B cell (primary cell): ENCODE results near the gene SPSB3. TPM values are rescaled to one million over a fixed set of nuclear protein-coding genes. Genes with fewer than 3 reads are reported as not detected.

Experiments used
- ATAC-seq: fragments of 200-7000 bp; cut with Tn5 transposase; one replicate; pipeline ENCODE4 v1.10.0; 2021; ENCODE audit warnings: low read depth, mild to moderate bottlenecking, moderate number of reproducible peaks, moderate library complexity
- CTCF ChIA-PET: fragments of 350-600 bp; sonication (Branson Sonifier 250); formaldehyde crosslinking; loops from one replicate; lab custom pipeline; 2021; ENCODE audit warnings: antibody characterized with exemption, inconsistent platforms; lab: Charles Lee
- POLR2A ChIA-PET: fragments of 350-600 bp; sonication (Branson Sonifier 250); formaldehyde crosslinking; loops from one replicate; lab custom pipeline; 2021; ENCODE audit warnings: antibody characterized with exemption; lab: Charles Lee
- DNase-seq: peaks from one replicate; pipeline ENCODE4 v3.0.0; 2013
- H2AFZ ChIP-seq: 2 replicates; pipeline ENCODE4 v1.6.1; 2012; ENCODE audit warnings: mild to moderate bottlenecking, low read depth, low read length; ENCODE audit not compliant: insufficient read depth, poor library complexity, severe bottlenecking
- H3K27ac ChIP-seq, 2 donors: 1 replicate in 1 of 2; 2 replicates in 1 of 2; pipeline ENCODE4 v1.5.1; 2012 to 2013; ENCODE audit warnings: low read length in 2 of 2, mild to moderate bottlenecking in 2 of 2, moderate library complexity in 1 of 2
- H3K27me3 ChIP-seq, 4 experiments: fragments of 200-600 bp in 1 of 4; sonication (generic) in 1 of 4; replicated peaks in 1 of 4; 1 replicate in 2 of 4; 2 replicates in 2 of 4; pipeline versions ENCODE4 v1.6.1 to v1.7.0; 2013 to 2016; ENCODE audit warnings: low read length in 3 of 4, mild to moderate bottlenecking in 2 of 4, mixed read lengths in 1 of 4, moderate library complexity in 1 of 4; ENCODE audit not compliant: insufficient read depth in 4 of 4, control insufficient read depth in 3 of 4; ENCODE audit errors: control extremely low read depth in 1 of 4
- H3K36me3 ChIP-seq, 2 experiments: replicated peaks in 1 of 2; 1 replicate in 1 of 2; 2 replicates in 1 of 2; pipeline versions ENCODE4 v1.6.1 to v1.7.1; 2013; ENCODE audit warnings: low read length in 1 of 2; ENCODE audit not compliant: insufficient read depth in 2 of 2, control insufficient read depth in 1 of 2; ENCODE audit errors: control extremely low read depth in 1 of 2, extremely low read depth in 1 of 2
- H3K4me1 ChIP-seq, 2 donors: fragments of 200-600 bp in 1 of 2; sonication (generic) in 1 of 2; 1 replicate in 1 of 2; 2 replicates in 1 of 2; pipeline versions ENCODE4 v1.5.1 to v1.6.1; 2013 to 2017; ENCODE audit warnings: low read length in 2 of 2; ENCODE audit not compliant: control insufficient read depth in 2 of 2, insufficient read depth in 2 of 2
- H3K4me2 ChIP-seq: replicated peaks from 2 replicates; pipeline ENCODE3; 2012; ENCODE audit warnings: mild to moderate bottlenecking, low read depth, low read length; ENCODE audit not compliant: poor library complexity, severe bottlenecking
- H3K4me3 ChIP-seq, 5 experiments: fragments of 200-600 bp in 1 of 5; sonication (generic) in 1 of 5; 1 replicate in 3 of 5; 2 replicates in 2 of 5; pipeline versions ENCODE4 v1.5.1 to v1.7.0; 2011 to 2016; ENCODE audit warnings: low read length in 4 of 5, mild to moderate bottlenecking in 4 of 5, low read depth in 2 of 5, control low read depth in 1 of 5, moderate library complexity in 1 of 5; ENCODE audit not compliant: insufficient read depth in 1 of 5; ENCODE audit errors: control extremely low read depth in 1 of 5, extremely low read depth in 1 of 5
- H3K79me2 ChIP-seq: fragments of 200-600 bp; sonication (generic); one replicate; pipeline ENCODE4 v1.6.0; 2016; ENCODE audit warnings: low read length; ENCODE audit not compliant: control insufficient read depth, insufficient read depth
- H3K9ac ChIP-seq: fragments of 200-600 bp; sonication (generic); 2 replicates; pipeline ENCODE4 v1.6.1; 2017; ENCODE audit warnings: mild to moderate bottlenecking, low read length, moderate library complexity
- H3K9me3 ChIP-seq, 3 donors: one replicate each; pipeline versions ENCODE4 v1.6.1 to v1.7.1; 2013; ENCODE audit warnings: low read length in 2 of 3; ENCODE audit not compliant: control insufficient read depth in 2 of 3, insufficient read depth in 1 of 3; ENCODE audit errors: control extremely low read depth in 1 of 3
- H4K20me1 ChIP-seq: 2 replicates; pipeline ENCODE4 v1.6.0; 2012; ENCODE audit warnings: mild to moderate bottlenecking, low read length; ENCODE audit not compliant: insufficient read depth, control insufficient read depth, poor library complexity, severe bottlenecking
- H3K27ac Mint-ChIP-seq: one replicate; pipeline ENCODE4 v1.8.0; 2021; ENCODE audit warnings: mixed read lengths
- H3K27me3 Mint-ChIP-seq: one replicate; pipeline ENCODE4 v1.8.0; 2021; ENCODE audit warnings: mixed read lengths
- H3K4me1 Mint-ChIP-seq: one replicate; pipeline ENCODE4 v1.8.0; 2021; ENCODE audit warnings: mixed read lengths
- H3K4me3 Mint-ChIP-seq: one replicate; pipeline ENCODE4 v1.8.0; 2021; ENCODE audit warnings: mixed read lengths
- H3K9me3 Mint-ChIP-seq: one replicate; pipeline ENCODE4 v1.8.0; 2022; ENCODE audit warnings: mixed read lengths; ENCODE audit not compliant: insufficient read depth
- EZH2 ChIP-seq: IDR thresholded peaks from 2 replicates; pipeline ENCODE4 v1.6.1; 2012; ENCODE audit warnings: borderline replicate concordance, low read depth, mild to moderate bottlenecking, moderate library complexity, low read length; ENCODE audit not compliant: insufficient read depth, poor library complexity, severe bottlenecking
- WGBS: methylation state at CpG from one replicate; pipeline ENCODE4 v1.1.5; 2013; ENCODE audit warnings: missing lambda C conversion rate; ENCODE audit not compliant: insufficient coverage; 5-methylcytosine and 5-hydroxymethylcytosine counted together
- intact Hi-C: fragments of 100-400 bp; cut with micrococcal nuclease; formaldehyde crosslinking; loops from one replicate; pipeline ENCODE4 v1.10.0; 2022
- polyA plus RNA-seq: library from polyadenylated mRNA; depleted of rRNA; stranded (reverse); fragments of >200 nt; gene quantifications from 2 replicates; pipeline ENCODE4 v1.2.3, GENCODE V29; 2012
- total RNA-seq, 2 donors: library from RNA; stranded (reverse); fragments of 120-200 nt in 1 of 2; gene quantifications; 1 replicate in 1 of 2; 2 replicates in 1 of 2; pipeline versions ENCODE4 v1.2.3 to v1.2.4, GENCODE V29; 2013 to 2022
- TF ChIP-seq, protein P1 (sequence below): fragments of 200-600 bp; IDR thresholded peaks from one replicate; pipeline ENCODE4 v1.8.0; 2022; ENCODE audit warnings: antibody characterized with exemption, mild to moderate bottlenecking

Gene SPSB3
- total and polyA plus RNA-seq, 2 donors (not counting 1 experiment from before 2014, with no cell fraction given) = 91.2 to 264 TPM

DNA sequence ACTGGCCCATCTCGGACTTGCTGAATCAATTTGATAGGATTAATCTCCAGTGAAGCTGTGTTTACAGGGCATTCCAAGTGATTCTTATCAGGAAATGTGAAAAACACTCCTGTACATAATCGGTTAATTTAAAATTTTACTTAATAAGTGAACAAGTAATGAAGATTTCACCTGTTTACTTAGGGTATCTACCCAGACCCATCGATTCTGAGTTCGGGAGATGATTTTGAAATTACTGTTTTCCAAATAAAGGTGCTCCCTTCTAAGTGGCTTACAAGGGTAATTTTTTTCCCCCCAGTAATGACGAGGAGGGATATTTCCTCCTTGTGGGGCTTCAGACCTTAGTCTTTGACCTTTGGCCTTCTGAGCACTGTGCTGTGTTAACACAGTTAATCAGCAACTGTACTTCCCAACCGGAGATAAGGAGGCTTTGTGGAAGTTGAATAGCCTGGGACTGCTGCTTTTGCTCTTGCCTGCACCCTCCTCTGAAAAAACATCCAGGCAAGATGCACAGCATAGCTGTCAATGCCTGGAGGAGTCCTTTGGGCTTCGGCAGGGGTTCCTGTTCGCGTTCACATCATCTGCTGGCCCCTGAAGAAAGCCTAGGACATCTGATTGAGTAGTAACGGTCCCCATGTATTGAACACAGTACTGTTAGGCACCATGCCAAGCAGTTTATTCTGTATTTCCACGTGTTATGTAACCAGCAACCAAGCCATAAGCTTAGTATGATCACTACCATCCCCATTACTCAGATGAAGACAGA lies 46.5 kb upstream of the SPSB3 start:
- peaks cover 41% of the 10 kb centered on the region for H3K4me1 Mint-ChIP-seq
- H3K9me3 ChIP-seq = no peaks in the 10 kb centered on the region
- no peak overlapping the region for H2AFZ ChIP-seq
- H3K27ac Mint-ChIP-seq = no peak overlapping the region
- H3K4me2 ChIP-seq = peak overlapping the region; percentile 10
- no peaks in the 10 kb centered on the region for H3K9me3 Mint-ChIP-seq
- peak overlapping the region; percentile 55 for H3K4me3 Mint-ChIP-seq
- intact Hi-C loops = loop anchor here (5.0 kb wide), 2 partner anchors 217 to 438 kb away; partner anchors contain the start of genes CRAMP1, IFT140 and RNPS1
- peaks cover 25% of the 10 kb centered on the region in 2 donors for H3K4me1 ChIP-seq
- ChIA-PET CTCF (no interaction called here), POLR2A (no interaction called here)
- peaks cover 33% of the 10 kb centered on the region for H3K79me2 ChIP-seq
- no peak overlapping the region for H3K4me3 ChIP-seq
- H3K27ac ChIP-seq = no peak overlapping the region
- peaks cover 0 to 4% of the 10 kb centered on the region in 2 experiments for H3K36me3 ChIP-seq
- H3K27me3 ChIP-seq = no peaks in the 10 kb centered on the region
- H3K9ac ChIP-seq = no peak overlapping the region
- DNase-seq = no peak
- H3K27me3 Mint-ChIP-seq = no peaks in the 10 kb centered on the region
- TF ChIP-seq EZH2 = no peak
- TF ChIP-seq, protein P1, sequence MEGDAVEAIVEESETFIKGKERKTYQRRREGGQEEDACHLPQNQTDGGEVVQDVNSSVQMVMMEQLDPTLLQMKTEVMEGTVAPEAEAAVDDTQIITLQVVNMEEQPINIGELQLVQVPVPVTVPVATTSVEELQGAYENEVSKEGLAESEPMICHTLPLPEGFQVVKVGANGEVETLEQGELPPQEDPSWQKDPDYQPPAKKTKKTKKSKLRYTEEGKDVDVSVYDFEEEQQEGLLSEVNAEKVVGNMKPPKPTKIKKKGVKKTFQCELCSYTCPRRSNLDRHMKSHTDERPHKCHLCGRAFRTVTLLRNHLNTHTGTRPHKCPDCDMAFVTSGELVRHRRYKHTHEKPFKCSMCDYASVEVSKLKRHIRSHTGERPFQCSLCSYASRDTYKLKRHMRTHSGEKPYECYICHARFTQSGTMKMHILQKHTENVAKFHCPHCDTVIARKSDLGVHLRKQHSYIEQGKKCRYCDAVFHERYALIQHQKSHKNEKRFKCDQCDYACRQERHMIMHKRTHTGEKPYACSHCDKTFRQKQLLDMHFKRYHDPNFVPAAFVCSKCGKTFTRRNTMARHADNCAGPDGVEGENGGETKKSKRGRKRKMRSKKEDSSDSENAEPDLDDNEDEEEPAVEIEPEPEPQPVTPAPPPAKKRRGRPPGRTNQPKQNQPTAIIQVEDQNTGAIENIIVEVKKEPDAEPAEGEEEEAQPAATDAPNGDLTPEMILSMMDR = no peak
- ATAC-seq = no peak
- WGBS = 92% methylated on average over 5 of the region's 11 CpGs
- H4K20me1 ChIP-seq = peaks cover 17% of the 10 kb centered on the region
